Mucosa of gallbladder (tissue), 1 donor: ENCODE measurements around the gene P4HTM. TPM values are rescaled to one million over a fixed set of nuclear protein-coding genes. Genes with fewer than 3 reads are reported as not detected.
A peak's percentile ranks its signal among the peaks of the same experiment; 100 is the strongest.
"Not testable (repeated sequence)": the region's sequence is repeated elsewhere in the genome, so short reads cannot be mapped to it uniquely, and the experiment has no call there.

ENCODE experiments used
- DNase-seq: peaks from one replicate; pipeline ENCODE4 v3.0.0-alpha.2; 2020; ENCODE audit warnings: low spot score
- total RNA-seq: library from RNA; stranded (reverse); gene quantifications from one replicate; pipeline ENCODE4 v1.2.1, GENCODE V29; 2021
- donor health status: DM: no; HTN: no; CAD: no.

P4HTM gene
- total RNA-seq, 1 donor from 2014 or later = 104 TPM

GRCh38 chr3:49007771-49008528 lies 17.9 kb downstream of the P4HTM start:
- peak; percentile 85 for DNase-seq

GRCh38 chr3:49008627-49009026 lies 18.6 kb downstream of the P4HTM start:
- not testable (repeated sequence) for DNase-seq

GRCh38 chr3:49009396-49009795 lies 19.4 kb downstream of the P4HTM start:
- DNase-seq = no peak

- DNase-seq = no peak
Measured at GRCh38 chr3:49012441-49013017, 22.5 kb downstream of the P4HTM start.

GRCh38 chr3:49013113-49013737 lies 23.2 kb downstream of the P4HTM start:
- no peak for DNase-seq

GRCh38 chr3:49013738-49014660 lies 24.0 kb downstream of the P4HTM start:
- no peak for DNase-seq

- no peak for DNase-seq
Measured at GRCh38 chr3:49015072-49015471, 25.0 kb downstream of the P4HTM start.

- no peak for DNase-seq
Measured at GRCh38 chr3:49015765-49016164, 25.7 kb downstream of the P4HTM start.

- DNase-seq = no peak
Measured at GRCh38 chr3:49016414-49017228, 26.6 kb downstream of the P4HTM start.

GRCh38 chr3:49017229-49017970 lies 27.4 kb downstream of the P4HTM start:
- no peak for DNase-seq

GRCh38 chr3:49017971-49018706 lies 28.1 kb downstream of the P4HTM start, which contains the start of gene DALRD3:
DALRD3 (minus strand) TSS chr3:49018580; CDS start chr3:49018564, 16 bp downstream.
- peak; percentile 63 for DNase-seq

GRCh38 chr3:49018707-49019006 lies 28.6 kb downstream of the P4HTM start:
- no peak for DNase-seq

GRCh38 chr3:49019941-49020329 lies 29.9 kb downstream of the P4HTM start:
- no peak for DNase-seq

GRCh38 chr3:49020330-49021212 lies 30.5 kb downstream of the P4HTM start:
- DNase-seq = peak; percentile 37

- peak; percentile 99 for DNase-seq
Measured at GRCh38 chr3:49021213-49021812, 31.3 kb downstream of the P4HTM start.

GRCh38 chr3:49021813-49022687 lies 32.0 kb downstream of the P4HTM start, which contains the start of gene NDUFAF3:
NDUFAF3 (plus strand) TSS chr3:49022121; CDS start chr3:49022145, 24 bp downstream.
- peak; percentile 94 for DNase-seq

- no peak for DNase-seq
Measured at GRCh38 chr3:49022688-49023171, 32.7 kb downstream of the P4HTM start.
